Measurements from ENCODE around the gene CCDC3. TPM values are rescaled to one million over a fixed set of nuclear protein-coding genes. Genes with fewer than 3 reads are reported as not detected.

CCDC3 gene
- total RNA-seq, 2 donors from 2014 or later: 10.0 to 14.9 TPM

DNA sequence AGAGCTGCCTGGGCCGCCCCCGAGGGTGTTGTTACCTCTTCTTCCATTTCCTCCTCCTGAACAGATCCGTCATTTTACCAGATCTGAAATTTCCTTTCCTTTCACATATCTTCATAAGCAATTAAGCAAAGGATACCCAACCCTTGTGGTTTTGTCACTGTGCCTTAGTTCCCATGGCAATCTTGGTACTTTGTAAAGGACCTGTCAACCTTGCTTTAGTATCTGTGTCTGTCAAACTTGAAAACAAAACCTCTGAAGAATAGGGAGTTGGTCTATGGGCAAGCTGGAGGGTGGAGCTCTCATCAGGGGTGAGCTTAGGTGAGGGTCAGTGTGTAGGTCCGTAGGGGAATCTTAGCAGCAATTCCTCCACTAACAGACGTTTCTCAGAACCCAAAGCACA, 25.4 kb upstream of the CCDC3 start:
- Histone ChIP-seq H3K4me1 (no peaks in the 10 kb centered on the region), H3K9me3 (peaks cover 0 to 16% of the 10 kb centered on the region in 2 donors), H3K27ac (no peak overlapping the region), H3K4me3 (no peak overlapping the region), H3K27me3 (no peaks in the 10 kb centered on the region), H3K36me3 (no peaks in the 10 kb centered on the region)
- no peak for DNase-seq (ENCODE audit: low spot score)
- TF ChIP-seq, protein P1, sequence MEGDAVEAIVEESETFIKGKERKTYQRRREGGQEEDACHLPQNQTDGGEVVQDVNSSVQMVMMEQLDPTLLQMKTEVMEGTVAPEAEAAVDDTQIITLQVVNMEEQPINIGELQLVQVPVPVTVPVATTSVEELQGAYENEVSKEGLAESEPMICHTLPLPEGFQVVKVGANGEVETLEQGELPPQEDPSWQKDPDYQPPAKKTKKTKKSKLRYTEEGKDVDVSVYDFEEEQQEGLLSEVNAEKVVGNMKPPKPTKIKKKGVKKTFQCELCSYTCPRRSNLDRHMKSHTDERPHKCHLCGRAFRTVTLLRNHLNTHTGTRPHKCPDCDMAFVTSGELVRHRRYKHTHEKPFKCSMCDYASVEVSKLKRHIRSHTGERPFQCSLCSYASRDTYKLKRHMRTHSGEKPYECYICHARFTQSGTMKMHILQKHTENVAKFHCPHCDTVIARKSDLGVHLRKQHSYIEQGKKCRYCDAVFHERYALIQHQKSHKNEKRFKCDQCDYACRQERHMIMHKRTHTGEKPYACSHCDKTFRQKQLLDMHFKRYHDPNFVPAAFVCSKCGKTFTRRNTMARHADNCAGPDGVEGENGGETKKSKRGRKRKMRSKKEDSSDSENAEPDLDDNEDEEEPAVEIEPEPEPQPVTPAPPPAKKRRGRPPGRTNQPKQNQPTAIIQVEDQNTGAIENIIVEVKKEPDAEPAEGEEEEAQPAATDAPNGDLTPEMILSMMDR (IDR thresholded peaks at IDR 0.05): no peak

DNA sequence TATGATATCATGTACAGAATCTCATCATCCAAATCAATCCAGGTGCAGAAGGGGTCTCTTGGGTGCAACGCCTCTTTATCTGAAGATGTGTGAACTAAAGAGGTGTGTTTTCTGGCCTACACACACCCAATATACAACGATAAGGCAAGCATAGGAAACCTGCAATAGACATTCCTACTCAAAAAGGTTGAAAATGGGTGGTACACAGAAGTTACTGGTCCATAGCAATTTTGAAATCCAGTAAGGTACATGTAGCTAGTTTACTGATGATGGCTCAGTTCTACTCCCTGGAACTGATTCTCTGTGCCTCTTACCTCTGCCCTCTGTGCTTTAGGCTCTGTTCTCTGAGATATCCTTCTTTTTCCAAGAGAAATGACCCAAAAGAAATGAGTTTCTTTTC, 22.2 kb upstream of the CCDC3 start:
- Histone ChIP-seq H3K4me1 (no peaks in the 10 kb centered on the region), H3K27ac (no peak overlapping the region), H3K9me3 (peaks cover 0 to 16% of the 10 kb centered on the region in 2 donors), H3K36me3 (no peaks in the 10 kb centered on the region), H3K4me3 (no peak overlapping the region), H3K27me3 (no peaks in the 10 kb centered on the region)
- DNase-seq (ENCODE audit: low spot score): no peak
- TF ChIP-seq, protein P1 (IDR thresholded peaks at IDR 0.05): no peak

DNA sequence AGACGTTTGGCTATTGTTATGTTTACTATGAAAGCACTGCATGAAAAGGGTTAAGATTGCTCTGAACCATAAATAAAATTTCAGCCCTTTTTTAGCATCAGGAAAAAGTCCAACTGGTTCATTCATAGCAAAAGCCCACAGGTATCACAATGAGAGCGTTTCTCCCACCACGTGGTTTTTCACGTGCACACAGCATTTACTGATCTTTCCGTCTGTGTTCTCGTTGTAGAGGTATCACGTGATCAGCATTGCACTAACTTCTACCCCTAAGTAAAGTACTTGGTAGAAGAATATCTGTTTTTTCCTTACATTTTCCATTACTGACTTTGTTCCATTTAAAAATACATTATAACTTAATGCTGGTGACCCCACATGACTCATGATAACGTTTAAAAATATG, 17.8 kb upstream of the CCDC3 start:
- H3K27me3 ChIP-seq: no peaks in the 10 kb centered on the region
- no peak overlapping the region for H3K4me3 ChIP-seq
- TF ChIP-seq, protein P1 (IDR thresholded peaks at IDR 0.05): no peak
- no peak for DNase-seq (ENCODE audit: low spot score)
- H3K27ac ChIP-seq: no peak overlapping the region
- peaks cover 0 to 12% of the 10 kb centered on the region in 2 donors for H3K9me3 ChIP-seq
- no peaks in the 10 kb centered on the region for H3K4me1 ChIP-seq
- no peaks in the 10 kb centered on the region for H3K36me3 ChIP-seq

DNA sequence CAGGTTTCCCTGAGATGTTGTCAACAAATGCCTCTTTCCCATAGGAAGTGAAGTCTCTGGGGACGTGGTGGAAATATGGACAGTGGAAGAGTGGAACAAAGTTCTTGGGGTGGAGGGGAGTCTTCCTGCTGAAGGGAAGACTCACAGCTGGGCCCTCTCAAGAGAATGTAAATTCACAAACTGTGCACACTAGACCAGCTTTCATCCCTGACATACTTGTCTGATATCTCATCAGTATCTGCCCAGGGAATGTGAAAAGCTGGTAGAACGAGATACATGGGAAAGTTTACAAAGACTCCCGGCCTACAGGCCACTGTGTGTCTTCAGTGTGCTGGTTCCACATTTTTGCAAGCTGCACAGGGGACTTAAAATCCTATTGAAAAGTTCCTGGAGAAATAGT, 16.7 kb upstream of the CCDC3 start:
- Histone ChIP-seq H3K9me3 (peaks cover 0 to 4% of the 10 kb centered on the region in 2 donors), H3K27ac (no peak overlapping the region), H3K36me3 (no peaks in the 10 kb centered on the region), H3K4me1 (no peaks in the 10 kb centered on the region), H3K27me3 (no peaks in the 10 kb centered on the region), H3K4me3 (no peak overlapping the region)
- TF ChIP-seq, protein P1 (IDR thresholded peaks at IDR 0.05): no peak
- DNase-seq (ENCODE audit: low spot score): no peak

DNA sequence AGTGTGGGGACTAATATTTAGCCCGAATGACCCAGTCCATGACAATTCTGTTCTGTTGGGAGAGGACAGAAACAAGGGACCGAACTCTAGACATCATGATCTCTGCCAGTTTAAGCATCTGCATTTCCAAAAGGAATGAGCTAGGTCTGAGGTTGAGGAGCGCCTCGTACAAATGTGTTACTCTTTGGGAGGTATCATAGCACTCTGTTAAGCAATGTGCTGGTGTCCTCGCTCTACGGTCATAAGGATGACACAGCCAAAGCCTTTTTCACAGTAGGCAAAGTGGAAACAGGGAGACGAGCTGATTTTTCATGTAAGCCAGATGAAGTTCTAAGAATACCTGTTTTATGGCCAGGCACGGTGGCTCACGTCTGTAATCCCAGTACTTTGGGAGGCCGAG, 15.4 kb upstream of the CCDC3 start:
- no peaks in the 10 kb centered on the region for H3K4me1 ChIP-seq
- H3K27me3 ChIP-seq: no peaks in the 10 kb centered on the region
- no peaks in the 10 kb centered on the region for H3K36me3 ChIP-seq
- TF ChIP-seq, protein P1 (IDR thresholded peaks at IDR 0.05): no peak
- no peak overlapping the region for H3K4me3 ChIP-seq
- DNase-seq (ENCODE audit: low spot score): no peak
- no peak overlapping the region for H3K27ac ChIP-seq
- peaks cover 0 to 14% of the 10 kb centered on the region in 2 donors for H3K9me3 ChIP-seq

DNA sequence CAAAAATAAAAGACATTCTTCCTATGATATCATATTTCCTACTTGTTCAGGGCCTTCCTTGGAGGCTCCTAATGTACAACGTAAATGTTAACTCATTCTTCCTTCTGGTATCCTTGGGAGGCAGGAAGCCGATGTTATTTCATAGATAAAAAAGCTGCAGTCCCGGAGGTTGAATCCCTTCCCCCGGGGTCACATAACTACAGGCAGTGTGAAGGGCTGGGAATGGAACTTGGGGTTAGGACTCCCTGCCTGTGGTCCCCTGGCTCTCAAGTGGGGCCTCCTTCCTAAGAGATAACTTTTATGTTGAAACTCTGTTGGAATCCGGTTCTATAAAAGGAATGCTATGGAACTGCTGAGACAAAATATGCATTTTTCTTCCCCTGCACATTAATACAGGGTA, 14.9 kb upstream of the CCDC3 start:
- Histone ChIP-seq H3K4me3 (no peak overlapping the region), H3K4me1 (no peaks in the 10 kb centered on the region), H3K27me3 (no peaks in the 10 kb centered on the region), H3K27ac (no peak overlapping the region), H3K9me3 (peaks cover 0 to 14% of the 10 kb centered on the region in 2 donors), H3K36me3 (no peaks in the 10 kb centered on the region)
- TF ChIP-seq, protein P1 (IDR thresholded peaks at IDR 0.05): no peak
- DNase-seq (ENCODE audit: low spot score): no peak

Data from right atrium auricular region (tissue), 2 donors.